ENCODE measurements around the gene ART5. TPM values are rescaled to one million over a fixed set of nuclear protein-coding genes. Genes with fewer than 3 reads are reported as not detected.

The ART5 gene
- total and polyA plus RNA-seq, 9 of the 15 experiments (the other 6 are each of a cell fraction or from before 2014, with no cell fraction given): 0.08 to 0.59 (median 0.33) TPM

GRCh38 chr11:3623767-3624458, 17.9 kb downstream of the ART5 start (continued):
- TF ChIP-seq, protein P1, sequence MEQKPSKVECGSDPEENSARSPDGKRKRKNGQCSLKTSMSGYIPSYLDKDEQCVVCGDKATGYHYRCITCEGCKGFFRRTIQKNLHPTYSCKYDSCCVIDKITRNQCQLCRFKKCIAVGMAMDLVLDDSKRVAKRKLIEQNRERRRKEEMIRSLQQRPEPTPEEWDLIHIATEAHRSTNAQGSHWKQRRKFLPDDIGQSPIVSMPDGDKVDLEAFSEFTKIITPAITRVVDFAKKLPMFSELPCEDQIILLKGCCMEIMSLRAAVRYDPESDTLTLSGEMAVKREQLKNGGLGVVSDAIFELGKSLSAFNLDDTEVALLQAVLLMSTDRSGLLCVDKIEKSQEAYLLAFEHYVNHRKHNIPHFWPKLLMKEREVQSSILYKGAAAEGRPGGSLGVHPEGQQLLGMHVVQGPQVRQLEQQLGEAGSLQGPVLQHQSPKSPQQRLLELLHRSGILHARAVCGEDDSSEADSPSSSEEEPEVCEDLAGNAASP (IDR thresholded peaks at IDR 0.05): no peak
- TF ChIP-seq STAT5A (IDR thresholded peaks at IDR 0.05; ENCODE audit: borderline replicate concordance, low read length): no peak

DNA sequence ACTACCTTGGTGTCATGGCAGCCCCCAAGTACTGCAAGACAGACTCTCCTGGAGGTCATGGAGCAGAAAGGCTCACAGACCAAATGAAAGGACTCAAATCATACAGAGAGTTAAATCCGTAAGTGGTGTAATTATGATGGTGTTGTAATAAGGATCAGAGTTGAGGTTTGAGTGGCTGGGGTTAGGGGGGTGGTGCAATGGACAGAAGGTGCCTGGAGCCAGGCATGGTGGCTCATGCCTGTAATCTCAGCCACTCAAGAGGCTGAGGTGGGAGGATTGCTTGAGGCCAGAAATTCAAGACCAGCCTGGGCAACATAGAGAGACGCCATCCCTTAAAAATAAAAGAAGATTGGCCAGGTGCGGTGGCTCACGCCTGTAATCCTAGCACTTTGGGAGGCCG, 18.7 kb downstream of the ART5 start:
- Histone ChIP-seq H3K36me3 (ENCODE audit: control insufficient read depth, insufficient read depth, low read length) (no peaks in the 10 kb centered on the region), H2AFZ (ENCODE audit: low read depth, low read length) (no peak overlapping the region), H3K9me3 (replicated peaks; ENCODE audit: control insufficient read depth, insufficient read depth, low read depth, low read length) (no peaks in the 10 kb centered on the region), H3K4me3 (no peak overlapping the region), H3K4me2 (ENCODE audit: insufficient read depth, low read length) (no peak overlapping the region), H3K79me2 (ENCODE audit: control insufficient read depth, insufficient read depth, low read length) (no peaks in the 10 kb centered on the region), H4K20me1 (replicated peaks; ENCODE audit: control insufficient read depth, insufficient read depth, low read length) (no peaks in the 10 kb centered on the region), H3K27me3 (ENCODE audit: control insufficient read depth in 2 of 2, insufficient read depth in 2 of 2, low read length in 2 of 2) (peaks cover 0 to 5% of the 10 kb centered on the region in 2 experiments; a peak in 1 of 5 replicates), H3K27ac (ENCODE audit: extremely low read depth, low read depth, low read length) (no peak overlapping the region), H3K9me1 (ENCODE audit: control insufficient read depth, insufficient read depth, low read length) (no peaks in the 10 kb centered on the region), H3K9ac (ENCODE audit: insufficient read depth in 1 of 2, low read depth in 2 of 2, low read length in 2 of 2) (no peak overlapping the region), H3K4me1 (replicated peaks in 1 of 2; ENCODE audit: control insufficient read depth in 2 of 2, insufficient read depth in 2 of 2, low read length in 2 of 2) (peaks cover 0 to 5% of the 10 kb centered on the region in 2 experiments; a peak in 2 of 5 replicates)
- ATAC-seq: no peak
- BruUV-seq (replicated peaks): no TSS peak
- ChIA-PET CTCF (ENCODE audit: low intra/inter-chr PET ratio) (no interaction called here), POLR2A (interaction anchor here (0.6 kb wide), 1 partner anchor 1653 kb away, joined by 3 read pairs; no protein-coding TSS in a partner anchor)
- DNase-seq (ENCODE audit: extremely low read depth in 1 of 4, low spot score in 3 of 4): no peak
- in situ Hi-C loops (cut with MboI): no loop called here
- intact Hi-C loops (cut with micrococcal nuclease): no loop called here
- FAIRE-seq: no peak
- 41% methylated on average over 4 of the region's 5 CpGs for WGBS (ENCODE audit: insufficient coverage, low coverage, missing lambda C conversion rate)
- TF ChIP-seq ZFP91 (CRISPR knock-in tag; IDR thresholded peaks at IDR 0.05): no peak
- TF ChIP-seq, protein P2, sequence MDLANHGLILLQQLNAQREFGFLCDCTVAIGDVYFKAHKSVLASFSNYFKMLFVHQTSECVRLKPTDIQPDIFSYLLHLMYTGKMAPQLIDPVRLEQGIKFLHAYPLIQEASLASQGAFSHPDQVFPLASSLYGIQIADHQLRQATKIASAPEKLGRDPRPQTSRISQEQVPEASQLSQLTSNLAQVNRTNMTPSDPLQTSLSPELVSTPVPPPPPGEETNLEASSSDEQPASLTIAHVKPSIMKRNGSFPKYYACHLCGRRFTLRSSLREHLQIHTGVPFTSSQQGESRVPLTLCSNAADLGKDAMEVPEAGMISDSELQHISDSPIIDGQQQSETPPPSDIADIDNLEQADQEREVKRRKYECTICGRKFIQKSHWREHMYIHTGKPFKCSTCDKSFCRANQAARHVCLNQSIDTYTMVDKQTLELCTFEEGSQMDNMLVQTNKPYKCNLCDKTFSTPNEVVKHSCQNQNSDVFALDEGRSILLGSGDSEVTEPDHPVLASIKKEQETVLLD (IDR thresholded peaks at IDR 0.05): no peak
- TF ChIP-seq KLF6 (CRISPR knock-in tag; IDR thresholded peaks at IDR 0.05; ENCODE audit: borderline replicate concordance): no peak
- no peak for TF ChIP-seq HNRNPLL (IDR thresholded peaks at IDR 0.05; ENCODE audit: low read depth, low read length, poor library complexity, severe bottlenecking)
- TF ChIP-seq ZNF707 (CRISPR knock-in tag; conservative IDR thresholded peaks at IDR 0.05): no peak
- TF ChIP-seq, protein P3, sequence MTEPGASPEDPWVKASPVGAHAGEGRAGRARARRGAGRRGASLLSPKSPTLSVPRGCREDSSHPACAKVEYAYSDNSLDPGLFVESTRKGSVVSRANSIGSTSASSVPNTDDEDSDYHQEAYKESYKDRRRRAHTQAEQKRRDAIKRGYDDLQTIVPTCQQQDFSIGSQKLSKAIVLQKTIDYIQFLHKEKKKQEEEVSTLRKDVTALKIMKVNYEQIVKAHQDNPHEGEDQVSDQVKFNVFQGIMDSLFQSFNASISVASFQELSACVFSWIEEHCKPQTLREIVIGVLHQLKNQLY (CRISPR knock-in tag; conservative IDR thresholded peaks at IDR 0.05): no peak
- no peak for TF ChIP-seq ZNF324 (CRISPR knock-in tag; IDR thresholded peaks at IDR 0.05)
- TF ChIP-seq WHSC1 (IDR thresholded peaks at IDR 0.05; ENCODE audit: low read length): no peak
- no peak for TF ChIP-seq CEBPG (CRISPR knock-in tag; IDR thresholded peaks at IDR 0.05)
- no peak for TF ChIP-seq CEBPG (tag; conservative IDR thresholded peaks at IDR 0.05 in 1 of 2, IDR thresholded peaks at IDR 0.05 in 1 of 2)
- TF ChIP-seq ZC3H8 (IDR thresholded peaks at IDR 0.05): no peak
- no peak for TF ChIP-seq KDM4B (IDR thresholded peaks at IDR 0.05; ENCODE audit: borderline replicate concordance in 2 of 2, low read depth in 1 of 2)
- no peak for TF ChIP-seq TOE1 (IDR thresholded peaks at IDR 0.05; ENCODE audit: borderline replicate concordance)
- TF ChIP-seq TOE1 (CRISPR knock-in tag; IDR thresholded peaks at IDR 0.05; ENCODE audit: borderline replicate concordance, low read depth): no peak
